ENCODE data around the gene CHST11. TPM values are rescaled to one million over a fixed set of nuclear protein-coding genes. Genes with fewer than 3 reads are reported as not detected.

The CHST11 gene
- total and polyA plus RNA-seq, 9 of the 15 experiments (the other 6 are each of a cell fraction or from before 2014, with no cell fraction given): 2.3 to 38.7 (median 15.0) TPM

DNA sequence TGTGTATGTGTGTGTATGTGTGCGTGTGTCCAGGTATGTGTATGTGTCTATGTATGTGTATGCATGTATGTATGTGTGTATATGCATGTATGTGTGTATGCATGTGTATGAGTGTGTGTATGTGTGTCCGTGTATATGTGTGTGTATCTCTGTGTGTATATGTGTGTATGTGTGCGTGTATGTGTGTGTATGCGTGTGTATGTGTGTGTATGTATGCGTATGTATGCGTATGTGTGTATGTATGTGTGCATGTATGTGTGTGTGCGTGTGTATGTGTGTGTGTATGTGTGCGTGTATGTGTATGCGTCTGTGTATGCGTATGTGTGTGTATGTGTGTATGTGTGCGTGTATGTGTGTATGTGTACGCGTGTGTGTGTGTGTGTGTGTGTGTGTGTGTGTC, 31.6 kb downstream of the CHST11 start (continued):
- no peak for TF ChIP-seq TBP (optimal IDR thresholded peaks at IDR 0.05; ENCODE audit: low read depth, low read length)
- no peak for TF ChIP-seq TRIM28 (IDR thresholded peaks at IDR 0.05)
- TF ChIP-seq, protein P1, sequence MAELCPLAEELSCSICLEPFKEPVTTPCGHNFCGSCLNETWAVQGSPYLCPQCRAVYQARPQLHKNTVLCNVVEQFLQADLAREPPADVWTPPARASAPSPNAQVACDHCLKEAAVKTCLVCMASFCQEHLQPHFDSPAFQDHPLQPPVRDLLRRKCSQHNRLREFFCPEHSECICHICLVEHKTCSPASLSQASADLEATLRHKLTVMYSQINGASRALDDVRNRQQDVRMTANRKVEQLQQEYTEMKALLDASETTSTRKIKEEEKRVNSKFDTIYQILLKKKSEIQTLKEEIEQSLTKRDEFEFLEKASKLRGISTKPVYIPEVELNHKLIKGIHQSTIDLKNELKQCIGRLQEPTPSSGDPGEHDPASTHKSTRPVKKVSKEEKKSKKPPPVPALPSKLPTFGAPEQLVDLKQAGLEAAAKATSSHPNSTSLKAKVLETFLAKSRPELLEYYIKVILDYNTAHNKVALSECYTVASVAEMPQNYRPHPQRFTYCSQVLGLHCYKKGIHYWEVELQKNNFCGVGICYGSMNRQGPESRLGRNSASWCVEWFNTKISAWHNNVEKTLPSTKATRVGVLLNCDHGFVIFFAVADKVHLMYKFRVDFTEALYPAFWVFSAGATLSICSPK (IDR thresholded peaks at IDR 0.05; ENCODE audit: borderline replicate concordance): 0 out of 2 replicates have a peak, but pooled peaks have one; percentile 66

DNA sequence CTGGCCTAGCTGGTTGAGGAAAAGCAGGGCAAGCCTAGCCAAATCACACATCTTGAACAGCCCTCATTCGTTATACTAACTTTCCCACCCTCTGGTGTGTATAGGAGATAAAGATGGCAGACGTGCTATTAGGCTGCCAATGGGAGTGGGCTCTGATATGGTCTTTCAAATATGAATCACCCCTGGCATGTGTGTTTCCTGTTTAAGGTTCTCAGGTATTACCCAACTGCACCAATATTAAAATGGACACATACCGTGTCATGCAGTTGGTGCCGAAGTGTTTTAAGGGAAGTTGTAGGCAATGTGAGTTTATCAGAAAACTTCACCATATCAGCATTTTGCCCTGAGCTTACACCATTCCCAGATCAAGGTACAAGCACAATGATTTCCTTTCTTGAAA, 33.4 kb downstream of the CHST11 start:
- Histone ChIP-seq H3K4me1 (replicated peaks in 1 of 2; ENCODE audit: control insufficient read depth in 2 of 2, insufficient read depth in 2 of 2, low read length in 2 of 2) (peaks cover 30 to 65% of the 10 kb centered on the region in 2 experiments), H3K36me3 (ENCODE audit: control insufficient read depth, insufficient read depth, low read length) (peaks cover 9% of the 10 kb centered on the region), H3K79me2 (ENCODE audit: control insufficient read depth, insufficient read depth, low read length) (peaks cover 81% of the 10 kb centered on the region), H3K4me2 (ENCODE audit: insufficient read depth, low read length) (peak overlapping the region; percentile 6; the same call in 1 of the 2 replicates), H3K4me3 (no peak overlapping the region), H4K20me1 (replicated peaks; ENCODE audit: control insufficient read depth, insufficient read depth, low read length) (peaks cover 3% of the 10 kb centered on the region; the same call in 1 of the 2 replicates), H3K9me1 (ENCODE audit: control insufficient read depth, insufficient read depth, low read length) (no peaks in the 10 kb centered on the region), H3K9me3 (replicated peaks; ENCODE audit: control insufficient read depth, insufficient read depth, low read depth, low read length) (no peaks in the 10 kb centered on the region), H3K9ac (ENCODE audit: insufficient read depth in 1 of 2, low read depth in 2 of 2, low read length in 2 of 2) (no peak overlapping the region), H3K27me3 (ENCODE audit: control insufficient read depth in 2 of 2, insufficient read depth in 2 of 2, low read length in 2 of 2) (no peaks in the 10 kb centered on the region), H2AFZ (ENCODE audit: low read depth, low read length) (no peak overlapping the region), H3K27ac (ENCODE audit: extremely low read depth, low read depth, low read length) (0 out of 3 replicates have a peak overlapping the region, but pooled peaks have one; percentile 19)
- FAIRE-seq (no peak), DNase-seq (ENCODE audit: extremely low read depth in 1 of 4, low spot score in 3 of 4) (no peak), ATAC-seq (no peak)
- ChIA-PET CTCF (ENCODE audit: low intra/inter-chr PET ratio) (no interaction called here), POLR2A (interaction anchor here (0.9 to 1.6 kb wide), 2 partner anchors 12 to 20 kb away, joined by 3 to 7 read pairs; no protein-coding TSS in a partner anchor)
- intact Hi-C loops (cut with micrococcal nuclease): no loop called here
- BruUV-seq (replicated peaks): no TSS peak
- in situ Hi-C loops (cut with MboI): no loop called here
- WGBS (ENCODE audit: insufficient coverage, low coverage, missing lambda C conversion rate): 21% methylated on average over 4 of the region's 4 CpGs
- TF ChIP-seq DPF2 (IDR thresholded peaks at IDR 0.05) (0 out of 2 replicates have a peak, but pooled peaks have one; percentile 15), JUND (IDR thresholded peaks at IDR 0.05; ENCODE audit: borderline replicate concordance, low read depth, low read length) (no peak), JUND (tag; IDR thresholded peaks at IDR 0.05; ENCODE audit: borderline replicate concordance, low read depth, low read length) (0 out of 3 replicates have a peak, but pooled peaks have one; percentile 14), RFX5 (IDR thresholded peaks at IDR 0.05; ENCODE audit: low read depth, low read length) (no peak), ZNF311 (CRISPR knock-in tag; IDR thresholded peaks at IDR 0.05) (no peak), BCL6 (CRISPR knock-in tag; IDR thresholded peaks at IDR 0.05) (no peak), ZNF75A (CRISPR knock-in tag; IDR thresholded peaks at IDR 0.05) (no peak), CXXC5 (CRISPR knock-in tag; IDR thresholded peaks at IDR 0.05) (peak; percentile 7; the same call in 1 of the 2 replicates), KAT7 (CRISPR knock-in tag; IDR thresholded peaks at IDR 0.05; ENCODE audit: borderline replicate concordance) (no peak), KDM1A (IDR thresholded peaks at IDR 0.05) (no peak), SP1 (CRISPR knock-in tag; IDR thresholded peaks at IDR 0.05) (no peak), DLX4 (CRISPR knock-in tag; IDR thresholded peaks at IDR 0.05) (no peak), KLF6 (CRISPR knock-in tag; IDR thresholded peaks at IDR 0.05; ENCODE audit: borderline replicate concordance) (no peak), PYGO2 (tag; IDR thresholded peaks at IDR 0.05) (no peak), ZKSCAN3 (CRISPR knock-in tag; IDR thresholded peaks at IDR 0.05) (no peak), ZC3H8 (IDR thresholded peaks at IDR 0.05) (no peak)
- TF ChIP-seq, protein P2, sequence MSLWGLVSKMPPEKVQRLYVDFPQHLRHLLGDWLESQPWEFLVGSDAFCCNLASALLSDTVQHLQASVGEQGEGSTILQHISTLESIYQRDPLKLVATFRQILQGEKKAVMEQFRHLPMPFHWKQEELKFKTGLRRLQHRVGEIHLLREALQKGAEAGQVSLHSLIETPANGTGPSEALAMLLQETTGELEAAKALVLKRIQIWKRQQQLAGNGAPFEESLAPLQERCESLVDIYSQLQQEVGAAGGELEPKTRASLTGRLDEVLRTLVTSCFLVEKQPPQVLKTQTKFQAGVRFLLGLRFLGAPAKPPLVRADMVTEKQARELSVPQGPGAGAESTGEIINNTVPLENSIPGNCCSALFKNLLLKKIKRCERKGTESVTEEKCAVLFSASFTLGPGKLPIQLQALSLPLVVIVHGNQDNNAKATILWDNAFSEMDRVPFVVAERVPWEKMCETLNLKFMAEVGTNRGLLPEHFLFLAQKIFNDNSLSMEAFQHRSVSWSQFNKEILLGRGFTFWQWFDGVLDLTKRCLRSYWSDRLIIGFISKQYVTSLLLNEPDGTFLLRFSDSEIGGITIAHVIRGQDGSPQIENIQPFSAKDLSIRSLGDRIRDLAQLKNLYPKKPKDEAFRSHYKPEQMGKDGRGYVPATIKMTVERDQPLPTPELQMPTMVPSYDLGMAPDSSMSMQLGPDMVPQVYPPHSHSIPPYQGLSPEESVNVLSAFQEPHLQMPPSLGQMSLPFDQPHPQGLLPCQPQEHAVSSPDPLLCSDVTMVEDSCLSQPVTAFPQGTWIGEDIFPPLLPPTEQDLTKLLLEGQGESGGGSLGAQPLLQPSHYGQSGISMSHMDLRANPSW (CRISPR knock-in tag; IDR thresholded peaks at IDR 0.05): no peak
